HL-60/S4 treated with retinoic acid at 250 ng/mL for 4 days and 3 days (cell line): ENCODE data around the gene SLC17A4.

ENCODE experiments used
- in situ Hi-C: fragments of 300-500 bp; cut with MboI; formaldehyde crosslinking; loops from 2 replicates; pipeline ENCODE4 v1.7.0; 2022; ENCODE audit warnings: low sequenced_read_pairs

The SLC17A4 gene

DNA sequence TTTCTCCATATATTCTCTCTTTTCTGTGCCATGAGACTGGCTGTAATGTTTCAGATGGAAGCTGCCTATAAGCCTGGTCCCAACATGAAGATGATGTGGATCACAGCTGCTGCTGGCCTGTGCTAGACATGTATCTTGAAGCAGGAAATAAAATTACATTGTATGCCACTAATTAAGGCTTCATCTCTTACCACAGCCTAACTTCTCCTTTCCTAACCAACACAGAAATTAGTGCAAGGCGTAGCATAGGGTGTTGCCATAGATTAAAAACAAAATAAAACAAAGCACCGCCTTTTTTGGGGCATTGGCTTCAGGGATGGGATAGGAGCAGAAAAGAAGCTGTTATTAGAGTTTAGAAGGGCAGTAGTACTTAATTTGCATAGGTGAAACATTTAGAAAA lies 4.7 kb upstream of the SLC17A4 start:
- in situ Hi-C loops, result no loop called here

DNA sequence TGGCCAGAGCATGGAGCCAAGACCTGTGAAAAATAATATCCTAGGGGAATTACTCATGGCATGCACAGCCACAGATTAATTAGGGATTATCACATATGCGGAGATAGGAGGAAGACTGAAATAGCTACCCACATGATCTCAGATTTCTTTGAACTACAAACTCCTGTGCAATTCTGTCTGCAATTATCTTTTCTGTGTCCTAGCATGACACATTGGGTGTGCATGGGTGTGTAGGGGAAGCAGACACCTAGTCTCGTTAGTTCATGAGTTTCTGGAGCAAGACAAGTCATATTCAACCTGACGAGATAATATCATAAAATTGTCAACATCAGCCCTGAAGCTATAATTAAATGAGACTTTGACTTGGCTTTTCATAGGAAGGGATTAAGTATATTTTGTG lies 3.6 kb upstream of the SLC17A4 start:
- in situ Hi-C loops, result no loop called here

DNA sequence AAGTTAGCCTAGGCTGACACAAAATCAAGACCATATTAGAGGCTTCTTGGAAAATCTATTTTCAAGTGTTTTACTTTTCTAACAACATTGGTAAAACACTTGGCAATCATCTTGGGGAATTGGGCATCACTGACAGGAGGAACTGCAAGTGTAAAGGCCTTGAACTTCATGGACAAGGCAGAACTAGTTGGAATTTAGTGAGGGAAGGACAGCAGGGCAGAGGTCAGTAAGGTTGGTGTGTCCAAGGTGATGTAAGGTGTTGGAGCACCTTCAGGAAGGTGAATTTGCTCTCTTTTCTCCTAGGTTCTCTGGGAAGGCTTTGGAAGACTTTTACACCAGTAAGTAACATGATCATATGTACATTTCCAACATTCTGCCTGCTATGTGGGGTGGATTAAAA lies 1.5 kb upstream of the SLC17A4 start:
- in situ Hi-C loops, result no loop called here

DNA sequence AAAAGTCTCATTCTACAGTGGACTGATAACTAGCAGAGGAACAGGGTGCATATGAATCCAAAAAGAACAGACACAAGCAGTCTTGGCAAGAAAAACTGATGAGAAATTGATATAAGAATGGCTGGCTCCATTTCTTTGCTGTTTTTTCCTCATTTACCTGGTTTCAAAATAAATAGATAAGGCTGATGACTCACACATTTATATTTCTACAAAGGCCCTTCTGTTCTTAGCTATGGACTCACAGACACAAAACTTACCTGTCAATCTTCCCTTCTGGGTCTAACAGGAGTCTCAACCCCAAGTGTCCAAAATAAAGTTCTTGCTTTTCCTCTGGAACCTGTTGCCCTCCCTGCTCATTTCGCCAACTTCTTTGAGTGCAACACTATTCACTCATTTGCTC lies 941 bp downstream of the SLC17A4 start:
- in situ Hi-C loops, result no loop called here

DNA sequence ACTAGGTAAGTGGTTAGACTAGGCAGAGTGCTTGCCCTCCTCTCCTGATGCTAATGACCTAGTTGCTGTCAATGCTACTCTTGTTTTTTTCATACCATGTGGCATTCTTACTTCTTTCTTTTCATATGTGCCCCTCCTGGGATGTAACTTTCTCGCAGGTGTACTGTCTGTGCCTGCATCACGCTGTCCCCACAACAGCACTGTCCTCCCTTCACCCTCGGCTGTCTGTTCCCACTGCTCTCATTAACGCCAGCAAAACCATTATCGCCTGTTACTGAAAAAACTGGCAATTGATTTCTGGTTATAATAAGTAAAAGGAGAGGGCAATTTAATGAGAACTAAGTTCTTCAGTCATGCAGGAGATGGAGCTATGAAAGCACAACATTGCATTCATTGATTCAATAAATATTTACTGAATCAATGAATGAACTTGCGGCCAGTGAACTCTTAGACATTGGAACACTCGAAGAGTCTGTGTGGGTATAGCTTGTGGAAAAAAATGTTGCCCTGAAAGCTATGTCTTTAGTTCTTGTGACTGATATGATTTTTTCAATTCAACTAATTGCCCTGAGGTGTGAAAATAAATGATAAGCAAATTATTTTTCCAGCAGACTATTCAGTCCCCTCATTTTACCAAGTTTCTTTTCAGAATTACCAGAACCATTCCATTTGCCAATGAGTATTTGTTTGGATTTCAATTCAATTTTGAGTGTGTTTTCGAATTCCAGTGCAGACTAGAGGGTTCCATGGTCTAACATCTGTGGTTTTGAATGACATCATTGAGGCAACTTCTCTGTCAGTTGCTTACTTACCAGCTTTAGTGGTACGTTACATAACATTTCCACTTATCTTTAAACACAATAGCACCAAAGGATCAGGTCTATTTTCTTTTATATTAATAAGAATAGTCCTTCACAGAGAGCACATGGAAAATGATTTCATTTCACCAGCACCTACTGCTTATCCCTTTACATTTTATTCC lies 2.1 kb downstream of the SLC17A4 start:
- in situ Hi-C loops, result no loop called here

DNA sequence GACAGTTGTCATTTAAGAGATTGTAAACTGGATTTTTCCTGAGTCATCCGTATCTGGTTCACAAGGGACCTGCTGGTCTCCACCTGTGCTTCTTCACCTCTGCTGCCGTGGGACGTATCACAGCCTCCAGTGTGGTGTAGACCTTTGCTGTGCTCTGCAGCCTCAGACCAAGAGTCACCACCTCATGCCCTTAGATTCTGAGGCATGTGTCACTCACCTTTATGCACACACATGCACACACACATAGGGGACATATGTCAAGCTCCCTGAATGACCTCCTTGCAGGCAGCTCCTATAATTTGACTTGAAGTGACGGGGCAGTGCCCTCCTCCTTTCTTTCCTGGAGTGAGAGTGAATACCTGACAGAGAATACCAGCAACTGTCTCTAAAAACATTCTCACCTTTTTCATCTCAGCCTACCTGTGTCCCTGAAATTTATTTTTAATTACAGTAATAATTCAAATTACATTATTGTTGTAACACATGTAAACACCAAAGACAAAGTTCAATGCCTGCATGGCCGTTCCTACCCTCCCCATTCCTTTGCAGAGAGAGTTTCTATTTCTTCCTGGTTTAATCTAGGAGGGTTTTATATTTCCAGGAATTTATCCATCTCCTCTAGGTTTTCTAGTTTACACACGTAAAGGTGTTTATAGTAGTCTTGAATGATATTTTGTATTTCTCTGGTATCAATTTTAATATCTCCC lies 3.5 kb downstream of the SLC17A4 start:
- in situ Hi-C loops, result no loop called here

DNA sequence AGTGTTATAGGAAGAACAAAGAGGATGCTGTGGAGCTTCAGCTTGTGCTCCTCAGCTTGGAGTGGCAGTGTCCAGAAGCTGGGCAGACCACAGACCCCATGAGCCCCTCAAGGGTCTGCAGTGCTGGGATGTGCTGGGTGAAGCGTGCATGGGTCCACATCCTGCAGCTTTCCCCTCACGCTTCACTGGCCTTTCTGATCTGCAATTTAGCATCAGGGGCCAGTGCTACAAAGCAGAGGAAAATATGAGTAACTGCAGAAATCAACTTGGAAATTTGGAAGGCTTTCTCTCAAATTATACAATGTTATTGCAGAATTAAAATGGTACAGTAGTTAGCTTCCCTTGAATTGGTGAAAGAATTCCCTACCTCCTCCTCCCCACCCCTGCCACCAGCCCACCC lies 10.1 kb downstream of the SLC17A4 start:
- in situ Hi-C loops, result no loop called here

DNA sequence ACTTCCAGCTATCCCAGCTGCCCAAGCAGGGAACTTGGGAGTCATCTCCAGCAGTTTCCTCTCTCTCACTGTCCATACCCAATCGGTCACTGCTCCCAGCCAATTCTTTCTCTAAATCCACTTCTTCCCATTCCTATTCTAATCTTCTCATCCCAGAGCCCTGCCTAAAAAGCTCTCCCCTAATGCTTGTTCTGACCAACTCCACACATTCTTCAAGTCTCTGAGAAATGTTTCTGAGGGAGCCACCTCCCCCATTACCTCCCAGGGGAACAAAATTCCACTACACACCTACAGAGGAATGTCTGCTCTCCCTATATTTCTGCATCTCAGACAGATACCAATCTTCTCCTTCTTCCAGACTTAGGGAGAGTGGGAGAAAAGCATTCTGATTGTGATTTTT lies 14.0 kb downstream of the SLC17A4 start:
- in situ Hi-C loops, result no loop called here

DNA sequence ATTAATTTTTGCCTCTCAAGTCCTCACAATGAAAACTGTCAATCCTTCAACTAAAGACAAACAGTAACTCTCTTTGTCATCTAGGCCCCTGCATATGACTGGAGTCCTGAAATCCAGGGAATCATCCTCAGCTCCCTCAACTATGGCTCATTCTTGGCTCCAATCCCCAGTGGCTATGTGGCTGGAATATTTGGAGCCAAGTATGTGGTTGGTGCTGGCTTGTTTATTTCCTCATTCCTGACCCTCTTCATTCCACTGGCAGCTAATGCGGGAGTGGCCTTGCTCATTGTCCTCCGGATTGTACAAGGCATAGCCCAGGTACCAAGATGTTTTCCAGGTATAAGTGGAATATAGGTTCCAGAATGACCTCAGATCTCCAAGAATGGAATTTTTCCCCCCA lies 15.4 kb downstream of the SLC17A4 start:
- in situ Hi-C loops, result no loop called here

DNA sequence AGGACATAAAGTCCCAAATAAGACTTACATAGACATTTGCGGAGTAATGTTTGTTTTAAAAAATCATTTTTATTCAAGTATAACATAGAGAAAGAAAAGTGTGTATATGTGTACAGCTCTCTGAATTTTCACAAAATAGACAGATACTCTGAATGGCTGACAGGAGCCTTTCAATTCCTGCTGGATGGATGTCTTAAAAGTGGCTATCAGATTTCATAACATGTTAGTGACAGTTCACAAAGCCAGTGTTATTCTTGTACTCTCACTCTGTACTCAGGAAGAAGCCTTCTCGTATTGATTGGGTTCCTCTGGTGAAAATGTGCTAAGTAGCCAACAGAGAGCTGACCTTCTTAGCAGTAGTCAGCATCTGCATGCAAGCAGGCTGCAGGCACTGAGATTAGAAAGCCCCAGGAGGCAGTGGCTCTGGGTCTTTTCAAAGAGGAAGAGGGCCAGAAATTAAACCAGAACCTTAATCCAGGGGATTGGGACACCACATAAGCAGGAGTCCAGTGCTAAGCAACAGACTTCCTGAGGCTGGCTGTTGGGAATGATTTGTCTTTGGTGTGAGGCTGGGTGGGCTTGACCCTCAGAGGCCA lies 19.7 kb downstream of the SLC17A4 start:
- in situ Hi-C loops, result no loop called here

DNA sequence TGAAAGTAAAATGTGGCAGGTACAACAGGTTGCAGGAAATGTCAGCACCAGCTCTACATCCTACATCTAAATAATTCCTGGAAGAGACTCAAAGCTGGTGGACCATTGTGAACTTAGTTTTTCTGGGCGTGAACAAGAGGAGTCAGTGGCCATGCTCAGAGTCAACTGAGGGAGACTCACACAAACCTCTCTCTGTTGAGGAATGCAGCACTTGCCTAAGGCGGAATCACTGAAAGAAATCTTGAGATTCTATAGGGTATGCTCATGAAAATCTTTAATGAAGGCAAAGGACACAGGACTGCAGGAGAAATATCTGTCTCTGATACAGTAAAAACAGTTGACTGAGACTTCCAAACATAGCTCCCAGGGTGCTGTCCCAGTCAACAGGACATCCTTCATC lies 22.5 kb downstream of the SLC17A4 start:
- in situ Hi-C loops, result no loop called here

DNA sequence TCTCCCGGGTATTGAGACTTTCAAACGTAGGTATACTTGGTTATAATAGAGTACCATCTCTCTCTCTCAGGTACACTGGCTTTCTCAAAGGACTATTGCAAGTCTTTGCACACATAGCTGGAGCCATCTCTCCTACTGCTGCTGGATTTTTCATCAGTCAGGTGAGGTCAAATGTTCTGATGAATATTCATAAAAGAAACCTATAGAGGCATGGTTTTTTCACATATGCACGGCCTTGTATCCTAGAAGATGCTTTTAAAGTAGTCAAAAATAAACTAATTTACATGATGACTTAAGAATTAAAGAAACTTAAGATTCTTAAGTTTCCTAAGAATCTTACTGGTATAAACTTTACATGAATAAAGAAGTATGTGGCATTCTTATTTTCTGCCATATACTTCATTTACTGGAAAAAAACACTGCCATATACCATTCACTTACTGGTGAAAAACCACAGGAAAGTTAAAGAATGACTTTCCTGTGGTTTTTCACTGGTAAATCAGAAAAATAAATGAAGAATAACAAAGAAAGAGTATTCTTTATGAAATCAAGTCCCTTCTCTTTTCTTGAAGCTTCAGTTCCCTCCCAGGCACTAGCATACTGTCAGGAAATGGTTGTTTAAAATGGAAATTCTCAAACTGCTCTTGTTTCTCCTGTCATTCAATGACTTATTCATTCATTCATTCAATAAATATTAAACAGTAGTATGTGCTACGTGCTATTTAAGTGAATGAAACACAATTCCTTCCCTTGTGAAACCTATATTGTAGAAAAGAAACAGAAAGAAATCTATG lies 23.5 kb downstream of the SLC17A4 start:
- in situ Hi-C loops, result no loop called here

DNA sequence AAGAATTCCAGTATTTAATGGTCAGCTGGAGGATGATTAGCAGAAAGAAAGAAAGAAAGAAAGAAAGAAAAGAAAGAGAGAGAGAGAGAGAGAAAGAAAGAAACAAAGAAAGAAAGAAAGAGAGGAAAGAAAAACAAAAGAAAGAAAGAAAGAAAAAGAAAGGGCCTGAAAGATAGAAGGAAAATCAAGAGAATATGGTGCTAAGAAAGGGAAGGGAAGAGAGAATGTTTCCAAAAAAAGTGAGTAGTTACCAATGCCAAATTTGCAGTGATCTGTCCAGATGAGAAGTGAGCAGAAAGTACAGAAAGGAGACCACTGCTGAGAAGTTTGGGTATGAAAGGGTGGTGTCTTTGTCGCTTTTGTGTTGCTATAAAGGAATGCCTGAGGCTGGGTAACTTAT lies 26.6 kb downstream of the SLC17A4 start:
- in situ Hi-C loops, result no loop called here

DNA sequence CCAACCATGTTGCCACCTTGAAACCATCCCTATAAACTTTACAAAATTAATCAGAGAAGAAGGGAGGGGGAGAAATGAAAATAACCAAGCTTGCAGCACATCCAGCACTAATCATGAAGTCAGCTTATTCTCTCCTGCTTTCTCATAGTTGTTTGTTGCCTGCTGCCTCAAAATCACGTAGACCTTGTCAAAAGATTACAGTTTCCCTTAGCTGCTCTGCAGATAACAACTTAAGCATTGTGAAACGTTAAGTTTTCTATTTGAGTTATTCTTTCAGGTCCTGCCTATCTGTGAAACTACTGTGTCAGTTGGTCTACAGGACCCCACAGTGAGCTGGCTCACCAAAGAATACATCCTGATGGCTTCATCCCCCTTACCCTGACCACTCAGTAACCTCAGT lies 32.9 kb downstream of the SLC17A4 start:
- in situ Hi-C loops, result no loop called here

DNA sequence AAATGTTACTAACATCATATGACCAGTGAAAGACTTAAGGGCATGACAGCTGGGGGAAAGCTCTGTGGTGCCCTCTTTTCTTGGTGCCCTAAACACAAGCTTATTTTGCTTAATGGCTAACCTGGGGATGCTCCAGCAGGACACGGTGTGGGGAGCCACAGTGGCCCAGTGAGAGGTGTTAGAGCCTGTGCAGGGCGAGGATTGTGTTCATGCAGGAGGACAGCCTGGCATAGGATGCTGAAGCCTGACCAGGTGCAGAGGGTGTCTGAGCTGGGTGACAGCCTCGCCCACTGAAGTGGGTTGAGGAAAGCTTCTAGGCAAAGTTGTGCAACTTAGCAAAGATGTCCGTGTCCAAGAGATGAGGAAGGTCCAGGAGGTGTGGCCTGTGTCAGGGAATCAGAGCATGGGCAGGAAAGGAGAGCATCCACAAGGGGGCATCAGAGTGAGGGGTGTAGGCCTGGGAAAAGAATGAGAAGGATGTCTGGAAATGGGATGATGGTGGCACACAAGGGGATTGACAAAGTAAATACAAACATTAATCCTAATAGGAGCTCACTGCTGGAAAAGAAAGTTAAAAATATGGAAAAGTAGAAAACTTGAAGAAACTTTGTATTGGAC lies 33.9 kb downstream of the SLC17A4 start:
- in situ Hi-C loops, result no loop called here

DNA sequence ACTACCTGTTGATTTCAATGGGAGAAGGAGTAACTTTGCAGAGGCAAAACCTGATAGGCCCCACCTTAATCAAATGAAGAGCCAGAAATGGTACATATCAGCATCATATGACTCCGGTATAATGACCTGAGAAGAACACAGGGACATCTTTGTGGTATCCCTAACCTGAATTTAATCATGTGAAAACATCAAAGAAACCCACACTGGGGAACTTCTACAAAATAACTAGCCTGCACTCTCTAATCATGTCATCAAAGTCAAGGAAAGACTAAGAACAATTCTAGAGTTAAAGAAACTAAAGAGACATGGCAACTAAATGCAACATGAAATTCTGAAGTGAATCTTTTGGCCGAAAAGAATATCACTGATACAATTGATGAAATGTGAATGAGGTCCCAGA lies 34.9 kb downstream of the SLC17A4 start:
- in situ Hi-C loops, result no loop called here

DNA sequence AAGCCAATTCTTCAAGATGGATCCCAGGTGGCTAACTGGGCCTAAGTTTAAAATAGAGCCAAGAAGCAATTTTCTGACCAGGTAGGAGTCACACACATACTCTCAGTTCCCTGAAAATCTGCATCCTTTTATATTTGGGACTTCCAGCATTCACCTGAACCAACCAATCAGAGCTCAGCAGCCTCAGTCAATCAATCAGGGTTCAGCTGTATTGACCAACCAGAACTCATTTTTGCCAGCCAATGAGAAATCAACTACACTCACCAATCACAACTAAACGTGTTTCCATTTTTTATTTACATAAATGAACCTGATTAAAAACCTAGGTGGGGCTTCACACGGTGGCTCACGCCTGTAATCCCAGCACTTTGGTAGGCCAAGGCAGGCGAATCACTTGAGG lies 37.5 kb downstream of the SLC17A4 start:
- in situ Hi-C loops, result no loop called here

DNA sequence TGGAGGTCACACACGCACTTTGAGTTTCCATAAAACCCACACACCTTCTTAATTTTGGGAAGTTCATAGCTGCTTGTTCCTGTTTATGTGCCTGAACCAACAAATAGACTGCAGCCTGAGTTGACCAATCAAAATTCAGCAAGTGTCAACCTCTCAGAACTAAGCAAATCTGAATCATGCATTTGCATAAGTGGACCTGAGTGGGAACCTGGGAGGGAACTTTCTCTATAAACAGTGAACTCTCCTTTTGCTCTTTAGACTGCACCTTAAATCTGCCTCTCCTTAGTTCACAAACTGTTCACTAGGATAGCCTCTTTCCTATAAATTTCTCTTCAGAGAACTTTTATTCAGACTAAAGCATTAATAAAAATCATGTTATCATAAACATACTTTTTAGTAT lies 39.4 kb downstream of the SLC17A4 start:
- in situ Hi-C loops, result no loop called here

DNA sequence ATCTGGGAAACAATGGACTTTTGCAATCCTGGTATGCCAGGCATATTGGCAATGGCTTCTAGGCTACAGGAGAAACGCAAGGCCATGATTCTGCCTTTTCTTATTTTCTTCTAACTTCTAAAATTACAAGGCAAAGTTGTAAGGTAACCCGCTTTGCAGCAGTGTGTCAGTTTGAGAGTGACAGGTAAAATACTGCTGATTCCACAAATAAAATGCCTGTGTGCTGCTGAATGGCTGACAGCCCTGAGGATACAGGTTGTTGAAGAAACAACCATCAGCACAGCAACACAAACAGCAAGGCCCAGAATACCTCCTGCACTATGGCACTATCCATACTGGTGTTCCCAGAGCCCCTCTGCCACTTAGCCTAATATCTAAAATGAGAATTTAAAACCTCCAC lies 40.2 kb downstream of the SLC17A4 start:
- in situ Hi-C loops, result no loop called here

DNA sequence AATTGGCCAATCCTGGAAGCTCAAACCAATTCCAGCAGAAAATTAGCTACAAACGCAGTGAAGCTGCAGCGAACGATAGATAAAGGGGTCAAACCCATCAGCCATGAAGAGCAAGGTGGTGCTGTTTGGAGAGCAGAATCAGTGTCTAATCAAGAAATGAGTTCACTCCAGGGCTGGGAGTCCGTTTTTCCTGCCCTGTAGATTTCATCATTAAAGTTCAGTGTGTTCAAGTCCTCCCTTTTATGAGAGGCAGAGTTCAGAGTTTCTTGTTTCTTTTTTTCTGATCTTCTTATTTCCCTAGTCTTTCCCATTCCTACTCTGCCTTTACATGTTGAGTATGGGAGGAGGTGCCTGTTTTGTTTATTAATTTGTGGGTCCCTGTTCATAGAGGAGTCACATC lies 46.9 kb downstream of the SLC17A4 start:
- in situ Hi-C loops, result no loop called here

DNA sequence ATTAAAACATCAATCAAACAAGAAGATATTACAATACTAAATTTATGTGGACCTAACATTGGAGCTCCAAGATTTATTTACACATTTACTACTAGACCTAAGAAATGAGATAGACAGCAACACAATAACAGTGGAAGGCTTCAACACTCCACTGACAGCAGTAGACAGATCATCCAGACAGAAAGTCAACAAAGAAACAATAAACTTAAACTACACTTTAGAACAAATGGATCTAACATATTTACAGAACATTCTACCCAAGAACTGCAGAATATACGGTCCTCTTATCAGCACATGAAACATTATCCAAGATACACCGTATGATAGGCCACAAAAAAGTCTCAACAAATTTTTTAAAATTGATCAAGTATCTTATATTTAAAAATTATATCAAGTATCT lies 50.3 kb downstream of the SLC17A4 start:
- in situ Hi-C loops, result no loop called here
